HEK293 (cell line): Measurements from ENCODE around the gene MAPK12.

ENCODE experiments used
- CTCF ChIA-PET: fragments of 350-600 bp; formaldehyde crosslinking; extraction: SDS; loops from one replicate; lab custom pipeline; 2021; ENCODE audit warnings: antibody characterized with exemption; lab: Yijun Ruan, JAX
- POLR2A ChIA-PET: fragments of 300-600 bp; formaldehyde crosslinking; extraction: SDS; loops from one replicate; lab custom pipeline; 2020; ENCODE audit warnings: antibody characterized with exemption, inconsistent platforms; lab: Yijun Ruan, JAX
- H3K27ac ChIP-seq: fragments of 200-500 bp; sonication (Bioruptor generic); 2 replicates; pipeline ENCODE4 v1.5.1; 2014; ENCODE audit warnings: low read depth, low read length, control low read depth, inconsistent platforms; ENCODE audit errors: extremely low read depth
- H3K36me3 ChIP-seq, 2 experiments: fragments of 200-500 bp in 1 of 2; sonication (Bioruptor generic) in 1 of 2; 1 replicate in 1 of 2; 2 replicates in 1 of 2; pipeline ENCODE4 v1.5.1; 2014 to 2017; ENCODE audit warnings: inconsistent platforms in 2 of 2, low read length in 2 of 2; ENCODE audit not compliant: control insufficient read depth in 2 of 2, insufficient read depth in 1 of 2
- H3K4me1 ChIP-seq: fragments of 200-500 bp; sonication (Bioruptor generic); 2 replicates; pipeline ENCODE4 v1.5.1; 2014; ENCODE audit warnings: mild to moderate bottlenecking, low read length, inconsistent platforms; ENCODE audit not compliant: control insufficient read depth, insufficient read depth
- H3K4me3 ChIP-seq: 2 replicates; pipeline ENCODE4 v1.5.1; 2011; ENCODE audit warnings: low read depth, mild to moderate bottlenecking, control low read depth, low read length, moderate library complexity
- H3K9me3 ChIP-seq: fragments of 200-500 bp; sonication (Bioruptor generic); 2 replicates; pipeline ENCODE4 v1.5.1; 2014; ENCODE audit warnings: low read depth, low read length, inconsistent platforms; ENCODE audit not compliant: control insufficient read depth, insufficient read depth
- KLF8 ChIP-seq: fragments of 450-650 bp; formaldehyde crosslinking; IDR thresholded peaks from 2 replicates; pipeline ENCODE4 v1.5.1; 2016; ENCODE audit warnings: missing biosample characterization, missing genetic modification characterization
- ZFP37 ChIP-seq: fragments of 450-650 bp; formaldehyde crosslinking; IDR thresholded peaks from 2 replicates; pipeline ENCODE4 v1.5.1; 2016; ENCODE audit warnings: missing biosample characterization, missing genetic modification characterization
- ZNF157 ChIP-seq: fragments of 450-650 bp; formaldehyde crosslinking; IDR thresholded peaks from 2 replicates; pipeline ENCODE4 v1.5.1; 2016; ENCODE audit warnings: missing biosample characterization, missing genetic modification characterization
- ZNF239 ChIP-seq: fragments of 450-650 bp; formaldehyde crosslinking; IDR thresholded peaks from 2 replicates; pipeline ENCODE4 v1.5.1; 2016; ENCODE audit warnings: missing biosample characterization, missing genetic modification characterization
- ZNF274 ChIP-seq, 2 experiments: fragments of 200-500 bp in 1 of 2; fragments of 450-650 bp in 1 of 2; sonication (Bioruptor generic) in 1 of 2; formaldehyde crosslinking in 1 of 2; IDR thresholded peaks; 2 replicates each; pipeline versions ENCODE4 v1.5.1 to v1.6.1; 2014 to 2016; ENCODE audit warnings: borderline replicate concordance in 1 of 2, inconsistent platforms in 1 of 2, low read length in 1 of 2, missing biosample characterization in 1 of 2, missing genetic modification characterization in 1 of 2
- ZNF426 ChIP-seq: fragments of 450-650 bp; formaldehyde crosslinking; IDR thresholded peaks from 2 replicates; pipeline ENCODE4 v1.5.1; 2017; ENCODE audit warnings: missing biosample characterization, missing genetic modification characterization, mild to moderate bottlenecking, inconsistent platforms, moderate library complexity
- ZNF433 ChIP-seq: fragments of 450-650 bp; formaldehyde crosslinking; IDR thresholded peaks from 2 replicates; pipeline ENCODE4 v1.5.1; 2016; ENCODE audit warnings: missing biosample characterization, missing genetic modification characterization, low read depth
- ZNF473 ChIP-seq: fragments of 450-650 bp; formaldehyde crosslinking; IDR thresholded peaks from 2 replicates; pipeline ENCODE4 v1.5.1; 2017; ENCODE audit warnings: missing biosample characterization, missing genetic modification characterization
- ZNF510 ChIP-seq: fragments of 450-650 bp; formaldehyde crosslinking; IDR thresholded peaks from 2 replicates; pipeline ENCODE4 v1.5.1; 2018; ENCODE audit warnings: mild to moderate bottlenecking, missing genetic modification characterization, missing biosample characterization; ENCODE audit not compliant: insufficient replicate concordance
- ZNF514 ChIP-seq: fragments of 450-650 bp; formaldehyde crosslinking; IDR thresholded peaks from 2 replicates; pipeline ENCODE4 v1.5.1; 2016; ENCODE audit warnings: missing biosample characterization, missing genetic modification characterization
- ZNF544 ChIP-seq: fragments of 450-650 bp; formaldehyde crosslinking; IDR thresholded peaks from 2 replicates; pipeline ENCODE4 v1.5.0; 2017; ENCODE audit warnings: missing biosample characterization, missing genetic modification characterization
- ZNF677 ChIP-seq: fragments of 450-650 bp; IDR thresholded peaks from 2 replicates; pipeline ENCODE4 v1.5.0; 2018; ENCODE audit warnings: missing biosample characterization, mild to moderate bottlenecking, missing genetic modification characterization, moderate library complexity
- ZNF707 ChIP-seq: fragments of 450-650 bp; formaldehyde crosslinking; IDR thresholded peaks from 2 replicates; pipeline ENCODE4 v1.5.1; 2016; ENCODE audit warnings: missing biosample characterization, missing genetic modification characterization
- TF ChIP-seq, protein P1 (sequence below): fragments of 450-650 bp; formaldehyde crosslinking; IDR thresholded peaks from 2 replicates; pipeline ENCODE4 v1.5.1; 2016; ENCODE audit warnings: missing biosample characterization, missing genetic modification characterization
- TF ChIP-seq, protein P2 (sequence below): fragments of 450-650 bp; formaldehyde crosslinking; IDR thresholded peaks from 2 replicates; pipeline ENCODE4 v1.5.0; 2017; ENCODE audit warnings: missing biosample characterization, missing genetic modification characterization, borderline replicate concordance
- TF ChIP-seq, protein P3 (sequence below): fragments of 450-650 bp; formaldehyde crosslinking; IDR thresholded peaks from 2 replicates; pipeline ENCODE4 v1.5.1; 2016; ENCODE audit warnings: missing biosample characterization, missing genetic modification characterization
- TF ChIP-seq, protein P4 (sequence below): fragments of 450-650 bp; formaldehyde crosslinking; IDR thresholded peaks from 2 replicates; pipeline ENCODE4 v1.5.1; 2016; ENCODE audit warnings: missing biosample characterization, missing genetic modification characterization

Gene MAPK12

DNA sequence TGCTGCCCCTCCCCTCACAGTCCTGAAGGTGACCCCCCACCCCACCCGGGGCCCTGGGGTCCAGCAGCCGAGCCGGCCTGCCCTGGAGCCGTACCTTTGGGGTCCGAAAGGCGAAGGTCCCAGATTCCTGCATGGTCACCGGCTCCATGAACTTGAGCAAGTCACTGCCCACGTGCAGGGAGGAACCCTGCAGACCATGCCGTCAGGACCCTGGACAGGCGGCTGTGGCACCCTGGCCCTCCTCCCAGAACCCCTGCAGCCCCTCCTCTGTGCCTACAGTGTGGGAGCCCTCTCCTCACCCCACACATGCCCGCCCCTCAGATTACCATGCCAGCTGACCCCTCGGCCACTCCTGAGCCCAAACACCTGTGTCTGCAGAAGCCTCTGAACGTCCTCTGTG, 23.0 kb upstream of the MAPK12 start (continued):
- TF ChIP-seq ZNF433 (tag by site-specific recombination) (no peak), ZNF510 (no peak)

DNA sequence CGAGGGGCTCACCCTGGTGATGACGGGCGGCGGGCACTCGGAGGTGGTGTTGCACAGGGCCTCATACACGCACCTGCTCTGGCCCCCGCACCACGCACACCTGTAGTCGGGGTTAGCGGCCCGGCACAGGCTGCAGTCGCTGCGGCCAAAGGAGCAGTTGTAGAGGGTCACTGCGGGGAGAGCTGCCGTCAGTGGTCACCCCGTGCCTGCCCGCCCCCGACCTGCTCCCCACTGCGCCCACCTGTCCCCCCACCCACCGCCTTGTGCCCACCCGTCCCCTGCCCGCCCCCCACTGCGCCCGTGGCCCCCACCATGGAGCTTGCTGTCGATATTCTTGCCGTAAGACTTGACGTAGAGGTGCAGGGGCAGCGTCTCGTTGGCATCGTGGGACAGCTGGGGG, 22.3 kb upstream of the MAPK12 start:
- no peak for TF ChIP-seq ZNF157
- no peak for TF ChIP-seq KLF8
- no peak for TF ChIP-seq ZFP37 (tag by site-specific recombination)
- TF ChIP-seq, protein P1, sequence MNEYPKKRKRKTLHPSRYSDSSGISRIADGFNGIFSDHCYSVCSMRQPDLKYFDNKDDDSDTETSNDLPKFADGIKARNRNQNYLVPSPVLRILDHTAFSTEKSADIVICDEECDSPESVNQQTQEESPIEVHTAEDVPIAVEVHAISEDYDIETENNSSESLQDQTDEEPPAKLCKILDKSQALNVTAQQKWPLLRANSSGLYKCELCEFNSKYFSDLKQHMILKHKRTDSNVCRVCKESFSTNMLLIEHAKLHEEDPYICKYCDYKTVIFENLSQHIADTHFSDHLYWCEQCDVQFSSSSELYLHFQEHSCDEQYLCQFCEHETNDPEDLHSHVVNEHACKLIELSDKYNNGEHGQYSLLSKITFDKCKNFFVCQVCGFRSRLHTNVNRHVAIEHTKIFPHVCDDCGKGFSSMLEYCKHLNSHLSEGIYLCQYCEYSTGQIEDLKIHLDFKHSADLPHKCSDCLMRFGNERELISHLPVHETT (tag by site-specific recombination) = no peak
- no peak for TF ChIP-seq ZNF274 (IDR thresholded peaks at IDR 0.05; ENCODE audit: low read length)
- no peak for TF ChIP-seq ZNF274 (tag by site-specific recombination; IDR thresholded peaks at IDR 0.05; ENCODE audit: borderline replicate concordance)
- no peak for TF ChIP-seq ZNF510
- TF ChIP-seq, protein P2, sequence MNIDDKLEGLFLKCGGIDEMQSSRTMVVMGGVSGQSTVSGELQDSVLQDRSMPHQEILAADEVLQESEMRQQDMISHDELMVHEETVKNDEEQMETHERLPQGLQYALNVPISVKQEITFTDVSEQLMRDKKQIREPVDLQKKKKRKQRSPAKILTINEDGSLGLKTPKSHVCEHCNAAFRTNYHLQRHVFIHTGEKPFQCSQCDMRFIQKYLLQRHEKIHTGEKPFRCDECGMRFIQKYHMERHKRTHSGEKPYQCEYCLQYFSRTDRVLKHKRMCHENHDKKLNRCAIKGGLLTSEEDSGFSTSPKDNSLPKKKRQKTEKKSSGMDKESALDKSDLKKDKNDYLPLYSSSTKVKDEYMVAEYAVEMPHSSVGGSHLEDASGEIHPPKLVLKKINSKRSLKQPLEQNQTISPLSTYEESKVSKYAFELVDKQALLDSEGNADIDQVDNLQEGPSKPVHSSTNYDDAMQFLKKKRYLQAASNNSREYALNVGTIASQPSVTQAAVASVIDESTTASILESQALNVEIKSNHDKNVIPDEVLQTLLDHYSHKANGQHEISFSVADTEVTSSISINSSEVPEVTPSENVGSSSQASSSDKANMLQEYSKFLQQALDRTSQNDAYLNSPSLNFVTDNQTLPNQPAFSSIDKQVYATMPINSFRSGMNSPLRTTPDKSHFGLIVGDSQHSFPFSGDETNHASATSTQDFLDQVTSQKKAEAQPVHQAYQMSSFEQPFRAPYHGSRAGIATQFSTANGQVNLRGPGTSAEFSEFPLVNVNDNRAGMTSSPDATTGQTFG (tag by site-specific recombination) = no peak
- TF ChIP-seq ZNF677 (tag by site-specific recombination) = no peak
- no peak for TF ChIP-seq ZNF544 (tag by site-specific recombination)
- no peak for TF ChIP-seq ZNF473 (tag by site-specific recombination)
- no peak for TF ChIP-seq ZNF426
- TF ChIP-seq ZNF239 = no peak
- TF ChIP-seq, protein P3, sequence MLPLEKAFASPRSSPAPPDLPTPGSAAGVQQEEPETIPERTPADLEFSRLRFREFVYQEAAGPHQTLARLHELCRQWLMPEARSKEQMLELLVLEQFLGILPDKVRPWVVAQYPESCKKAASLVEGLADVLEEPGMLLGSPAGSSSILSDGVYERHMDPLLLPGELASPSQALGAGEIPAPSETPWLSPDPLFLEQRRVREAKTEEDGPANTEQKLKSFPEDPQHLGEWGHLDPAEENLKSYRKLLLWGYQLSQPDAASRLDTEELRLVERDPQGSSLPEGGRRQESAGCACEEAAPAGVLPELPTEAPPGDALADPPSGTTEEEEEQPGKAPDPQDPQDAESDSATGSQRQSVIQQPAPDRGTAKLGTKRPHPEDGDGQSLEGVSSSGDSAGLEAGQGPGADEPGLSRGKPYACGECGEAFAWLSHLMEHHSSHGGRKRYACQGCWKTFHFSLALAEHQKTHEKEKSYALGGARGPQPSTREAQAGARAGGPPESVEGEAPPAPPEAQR (tag by site-specific recombination) = no peak
- TF ChIP-seq, protein P4, sequence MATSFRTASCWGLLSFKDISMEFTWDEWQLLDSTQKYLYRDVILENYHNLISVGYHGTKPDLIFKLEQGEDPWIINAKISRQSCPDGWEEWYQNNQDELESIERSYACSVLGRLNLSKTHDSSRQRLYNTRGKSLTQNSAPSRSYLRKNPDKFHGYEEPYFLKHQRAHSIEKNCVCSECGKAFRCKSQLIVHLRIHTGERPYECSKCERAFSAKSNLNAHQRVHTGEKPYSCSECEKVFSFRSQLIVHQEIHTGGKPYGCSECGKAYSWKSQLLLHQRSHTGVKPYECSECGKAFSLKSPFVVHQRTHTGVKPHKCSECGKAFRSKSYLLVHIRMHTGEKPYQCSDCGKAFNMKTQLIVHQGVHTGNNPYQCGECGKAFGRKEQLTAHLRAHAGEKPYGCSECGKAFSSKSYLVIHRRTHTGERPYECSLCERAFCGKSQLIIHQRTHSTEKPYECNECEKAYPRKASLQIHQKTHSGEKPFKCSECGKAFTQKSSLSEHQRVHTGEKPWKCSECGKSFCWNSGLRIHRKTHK = no peak
- TF ChIP-seq ZNF707 (tag by site-specific recombination) = no peak
- no peak for TF ChIP-seq ZNF514
- H3K27ac ChIP-seq = no peak overlapping the region
- H3K4me3 ChIP-seq = no peak overlapping the region
- CTCF ChIA-PET = no interaction called here
- POLR2A ChIA-PET = no interaction called here
- no peaks in the 10 kb centered on the region for H3K4me1 ChIP-seq
- H3K9me3 ChIP-seq = no peaks in the 10 kb centered on the region
- peaks cover 0 to 93% of the 10 kb centered on the region in 2 experiments; a peak in 2 of 3 replicates for H3K36me3 ChIP-seq
